ENCODE data around the gene ERCC8. TPM values are rescaled to one million over a fixed set of nuclear protein-coding genes. Genes with fewer than 3 reads are reported as not detected.
"Not testable (repeated sequence)": the region's sequence is repeated elsewhere in the genome, so short reads cannot be mapped to it uniquely, and the experiment has no call there.

ERCC8 gene
- total RNA-seq: 10 to 100 TPM; 13.0 to 14.5 TPM

DNA sequence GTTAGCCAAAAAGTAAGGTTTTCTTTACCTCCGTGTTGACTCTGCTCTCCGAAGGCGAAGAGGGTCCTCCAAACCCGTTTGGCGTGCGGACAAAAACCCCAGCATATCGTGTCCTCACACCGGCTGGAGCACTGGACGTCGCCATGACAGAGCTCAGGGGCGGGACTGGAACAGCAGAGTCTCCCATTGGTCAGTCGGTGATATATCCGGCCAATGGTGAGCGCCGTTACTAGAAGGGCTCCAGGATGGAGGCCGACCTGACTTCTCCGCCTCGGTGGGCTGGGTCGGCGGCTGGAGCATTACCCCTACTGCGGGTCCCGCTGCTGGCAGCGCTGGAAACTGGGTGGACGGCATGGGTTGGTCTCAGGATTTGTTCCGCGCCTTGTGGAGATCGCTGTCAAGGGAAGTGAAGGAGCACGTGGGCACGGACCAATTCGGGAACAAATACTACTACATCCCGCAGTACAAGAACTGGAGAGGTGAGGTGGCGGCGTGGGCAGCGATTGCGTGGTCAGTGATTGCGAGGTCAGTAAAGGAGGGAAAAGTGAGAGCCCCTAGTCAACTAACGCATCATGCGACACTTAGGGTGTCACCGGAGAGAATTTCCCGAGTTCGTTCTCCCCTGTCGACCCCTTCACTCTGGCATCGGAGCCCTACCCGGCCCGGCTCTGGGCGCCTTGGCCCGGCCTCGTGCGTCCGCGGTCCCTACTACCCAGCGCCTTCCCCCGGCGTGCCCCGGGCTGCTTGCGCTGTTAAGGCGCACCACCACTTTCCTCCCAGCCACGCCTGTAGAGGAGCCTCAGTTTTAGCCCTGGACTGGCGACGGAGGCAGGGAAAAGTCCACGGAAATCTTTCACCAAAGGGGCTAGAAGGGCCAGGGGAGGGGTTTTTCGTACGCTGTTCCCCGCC is at the start of gene ERCC8, which contains the start of gene NDUFAF2:
ERCC8 (minus strand) TSS at position 167 of the 909 bp plus-strand sequence; CDS start at position 105, 62 bp downstream.
NDUFAF2 (plus strand) TSS at position 302 of the 909 bp plus-strand sequence; CDS start at position 353, 51 bp downstream.
- ChIA-PET CTCF (no interaction called here), POLR2A (interaction anchor here (0.7 to 1.0 kb wide), 4 partner anchors 19 to 246 kb away, joined by 3 to 4 read pairs (median 3); partner anchors contain the start of gene DEPDC1B)

- ChIA-PET POLR2A (no interaction called here), CTCF (no interaction called here)
Observed at GRCh38 chr5:60993875-60994571, 49.2 kb upstream of the ERCC8 start.

DNA sequence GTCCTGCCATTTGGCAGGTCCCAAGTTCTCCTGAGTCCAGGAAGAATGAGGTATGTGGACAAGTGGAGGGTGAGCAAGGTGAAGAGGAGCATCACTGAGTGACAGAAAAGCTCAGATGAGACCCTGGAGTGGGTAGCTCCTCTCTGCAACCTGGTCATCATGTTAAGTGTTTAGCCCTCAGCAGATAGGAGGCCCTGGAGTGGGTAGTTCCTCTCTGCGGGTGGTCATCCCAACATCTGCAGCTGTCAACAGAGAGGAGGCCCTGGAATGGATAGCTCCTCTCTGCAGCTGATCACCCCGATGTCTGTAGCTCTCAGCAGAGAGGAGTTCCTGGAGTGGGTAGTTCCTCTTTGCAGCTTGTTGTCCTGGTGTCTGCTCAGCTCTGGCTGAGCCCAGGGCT is 48.6 kb upstream of the ERCC8 start:
- ChIA-PET CTCF (no interaction called here), POLR2A (no interaction called here)

DNA sequence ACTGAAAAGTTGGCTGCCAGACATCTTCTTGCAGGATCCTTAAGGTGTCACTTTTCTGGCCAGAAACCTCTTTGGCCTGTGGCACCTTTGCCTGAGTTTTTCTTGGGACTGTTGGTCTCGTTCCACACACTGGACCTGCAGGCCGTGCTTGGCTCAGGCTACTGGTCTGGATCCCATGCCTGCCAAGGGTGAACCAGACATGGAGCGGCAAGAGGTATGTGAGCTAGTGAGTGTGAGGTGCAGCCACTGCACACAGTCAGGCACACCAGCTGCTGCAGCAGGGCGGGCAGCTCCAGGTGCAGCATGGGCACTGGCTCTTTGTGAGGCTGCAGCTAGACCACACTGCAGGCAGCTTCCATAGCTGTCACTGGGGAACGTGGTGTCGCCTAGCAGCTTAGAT is 48.0 kb upstream of the ERCC8 start:
- CTCF ChIA-PET: no interaction called here
- POLR2A ChIA-PET: no interaction called here

DNA sequence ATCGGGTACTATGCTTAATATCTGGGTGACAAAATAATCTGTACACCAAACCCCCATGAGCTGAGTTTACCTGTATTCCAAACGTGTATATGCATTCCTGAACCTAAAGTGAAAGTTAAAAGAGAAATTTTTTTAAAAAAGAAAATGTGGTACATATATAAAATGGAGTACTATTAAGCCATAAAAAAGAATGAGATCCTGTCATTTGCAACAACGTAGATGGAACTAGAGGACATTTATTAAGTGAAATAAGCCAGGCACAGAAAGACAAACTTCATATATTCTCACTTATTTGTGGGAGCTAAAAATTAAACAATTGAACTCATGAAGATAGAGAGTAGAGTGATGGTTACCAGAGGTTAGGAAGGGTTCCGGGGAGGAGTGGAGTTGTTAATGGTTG is 44.9 kb upstream of the ERCC8 start:
- ChIA-PET POLR2A (no interaction called here), CTCF (no interaction called here)

DNA sequence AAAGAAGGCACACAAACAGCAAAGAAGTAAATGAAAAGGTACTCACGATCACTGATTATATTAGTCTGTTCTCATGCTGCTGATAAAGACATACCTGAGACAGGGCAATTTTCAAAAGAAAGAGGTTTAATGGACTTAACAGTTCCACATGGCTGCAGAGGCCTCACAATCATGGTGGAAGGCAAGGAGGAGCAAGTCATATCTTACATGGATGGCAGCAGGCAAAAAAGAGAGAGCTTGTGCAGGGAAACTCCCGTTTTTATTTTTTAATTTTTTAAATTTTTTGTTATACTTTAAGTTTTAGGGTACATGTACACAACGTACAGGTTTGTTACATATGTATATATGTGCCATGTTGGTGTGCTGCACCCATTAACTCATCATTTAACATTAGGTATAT is 37.3 kb upstream of the ERCC8 start:
- POLR2A ChIA-PET, CTCF ChIA-PET: not testable (repeated sequence)

DNA sequence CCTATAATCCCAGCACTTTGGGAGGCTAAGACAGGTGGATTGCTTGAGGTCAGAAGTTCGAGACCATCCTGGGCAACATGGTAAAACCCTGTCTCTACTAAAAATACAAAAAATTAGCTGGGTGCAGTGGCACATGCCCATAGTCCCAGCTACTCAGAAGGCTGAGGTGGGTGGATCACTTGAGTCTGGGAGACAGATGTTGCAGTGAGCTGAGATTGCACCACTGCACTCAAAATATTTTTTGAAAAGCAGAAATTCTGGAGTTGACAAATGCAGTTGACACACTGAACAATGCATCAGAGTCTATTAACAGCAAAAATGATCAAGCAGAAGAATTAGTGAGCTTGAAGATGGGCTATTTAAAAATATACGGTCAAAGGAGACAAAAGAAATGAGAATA is 35.6 kb upstream of the ERCC8 start:
- POLR2A ChIA-PET: no interaction called here
- CTCF ChIA-PET: interaction anchor here (0.6 kb wide), 1 partner anchor 674 kb away, joined by 3 read pairs; no protein-coding TSS in a partner anchor

DNA sequence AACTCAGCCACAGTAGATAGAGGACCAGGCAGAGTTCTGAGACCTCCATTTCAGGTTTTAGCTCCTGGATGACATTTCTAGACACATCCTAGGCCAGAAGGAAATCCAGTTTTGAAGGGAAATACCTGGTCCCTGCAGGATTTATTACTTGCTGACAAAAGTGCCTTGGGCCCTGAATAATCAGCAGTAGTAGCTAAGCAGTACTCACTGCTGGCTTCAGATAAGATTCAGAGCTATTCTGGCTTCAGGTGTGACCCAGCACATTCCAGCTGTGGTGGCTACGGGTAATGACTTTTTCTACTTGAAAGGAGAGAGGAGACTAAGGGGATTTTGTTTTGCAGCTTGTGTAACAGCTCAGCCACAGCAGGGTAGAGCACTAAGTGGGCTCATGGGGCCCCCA is 34.1 kb upstream of the ERCC8 start:
- POLR2A ChIA-PET: no interaction called here
- CTCF ChIA-PET: no interaction called here

DNA sequence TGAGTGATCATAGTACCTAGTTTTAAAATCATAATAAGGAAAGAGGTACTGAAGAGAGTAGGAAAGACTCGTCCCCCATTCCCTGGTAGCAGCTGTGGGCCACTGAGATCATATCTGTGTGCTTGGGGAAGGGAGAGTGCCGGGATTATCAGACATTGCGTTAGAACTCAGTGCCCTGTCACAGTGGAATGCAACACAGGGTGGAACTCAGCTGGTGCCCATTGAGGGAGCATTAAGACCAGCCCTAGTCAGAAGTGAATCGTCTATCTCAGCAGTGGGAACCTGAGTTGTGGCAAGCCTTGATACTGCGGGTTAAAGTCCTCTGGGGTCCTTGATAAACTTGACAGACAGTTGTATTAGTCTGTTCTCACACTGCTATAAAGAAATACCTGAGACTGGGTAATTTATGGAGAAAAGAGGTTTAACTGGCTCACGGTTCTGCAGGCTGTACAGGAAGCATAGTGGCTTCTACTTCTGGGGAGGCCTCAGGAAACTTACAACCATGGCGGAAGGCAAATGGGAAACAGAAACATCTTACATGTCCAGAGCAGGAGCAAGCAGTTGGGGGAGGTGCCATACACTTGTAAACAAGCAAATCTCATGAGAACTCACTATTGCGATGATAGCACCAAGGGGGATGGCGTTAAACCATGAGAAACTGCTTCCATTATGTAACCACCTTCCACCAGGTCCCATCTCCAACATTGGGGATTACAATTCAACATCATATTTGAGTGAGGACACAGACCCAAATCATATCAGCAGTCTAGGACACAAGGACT is 33.3 kb upstream of the ERCC8 start:
- CTCF ChIA-PET: no interaction called here
- POLR2A ChIA-PET: no interaction called here

- ChIA-PET POLR2A (no interaction called here), CTCF (interaction anchor here (0.7 kb wide), 2 partner anchors 37 to 60 kb away, joined by 3 read pairs; no protein-coding TSS in a partner anchor)
Observed at GRCh38 chr5:60972231-60972630, 27.4 kb upstream of the ERCC8 start.

DNA sequence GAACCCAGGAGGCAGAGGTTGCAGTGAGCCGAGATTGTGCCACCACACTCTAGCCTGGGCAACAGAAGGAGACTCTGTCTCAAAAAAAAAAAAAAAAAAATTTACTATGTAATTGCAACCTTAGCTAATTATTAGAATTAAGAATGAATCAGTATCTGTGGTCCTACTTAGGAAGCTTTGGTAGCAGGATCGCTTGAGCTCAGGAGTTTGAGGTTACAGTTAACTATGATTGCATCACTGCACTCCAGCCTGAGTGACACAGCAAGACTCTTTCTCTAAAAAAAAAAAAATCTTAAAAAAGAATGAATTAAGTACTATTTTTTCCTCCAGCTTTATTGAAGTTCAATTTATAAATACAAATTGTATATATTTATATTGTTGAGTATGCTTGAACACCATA is 16.8 kb upstream of the ERCC8 start:
- POLR2A ChIA-PET: no interaction called here
- CTCF ChIA-PET: interaction anchor here (0.7 kb wide), 1 partner anchor 633 kb away, joined by 3 read pairs; no protein-coding TSS in a partner anchor

DNA sequence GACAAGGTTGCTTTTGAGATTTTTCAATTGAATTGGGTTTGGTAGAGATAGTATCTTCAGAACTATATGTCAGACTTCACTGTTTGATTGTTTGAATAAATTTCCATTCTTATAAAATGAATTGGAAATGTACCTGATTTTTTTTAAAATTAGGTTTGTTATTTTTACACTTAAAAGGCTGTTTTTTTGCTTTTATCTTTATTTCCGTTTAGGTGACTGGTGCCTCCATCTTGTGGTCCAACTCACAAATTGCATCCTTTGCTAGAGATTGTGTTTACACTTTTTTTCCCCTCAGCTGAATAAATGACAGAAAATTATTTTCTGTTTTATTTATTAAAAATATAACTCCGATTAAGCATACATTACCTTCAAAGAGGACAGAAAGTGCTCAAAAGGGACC is 15.7 kb upstream of the ERCC8 start:
- ChIA-PET CTCF (no interaction called here), POLR2A (no interaction called here)

- POLR2A ChIA-PET: no interaction called here
- CTCF ChIA-PET: no interaction called here
Observed at GRCh38 chr5:60959156-60959555, 14.3 kb upstream of the ERCC8 start.

GRCh38 chr5:60958712-60959111 is 13.8 kb upstream of the ERCC8 start:
- POLR2A ChIA-PET: no interaction called here

DNA sequence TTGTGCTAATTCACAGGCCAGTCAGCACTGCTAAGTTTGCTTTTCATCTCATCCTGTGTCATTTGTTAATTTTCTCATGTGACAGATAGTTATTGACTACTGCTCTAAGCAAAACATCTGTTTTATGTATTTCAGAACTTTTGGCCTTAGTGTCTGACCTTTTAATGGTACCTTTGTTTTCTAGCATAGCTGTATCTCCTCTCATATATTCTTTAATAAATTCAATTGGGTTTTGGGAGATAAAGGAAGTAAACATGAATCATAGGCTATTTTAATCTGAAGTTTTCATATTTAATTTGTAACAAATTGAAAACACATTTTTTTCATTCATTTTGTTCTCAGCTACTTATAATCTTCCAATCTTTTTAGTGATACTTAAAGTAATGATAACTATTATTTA is 13.2 kb upstream of the ERCC8 start:
- POLR2A ChIA-PET: no interaction called here
- CTCF ChIA-PET: interaction anchor here (0.9 kb wide), 1 partner anchor 701 kb away, joined by 4 read pairs; no protein-coding TSS in a partner anchor

More at GRCh38 chr5:60958712-60959111, 13.8 kb upstream of the ERCC8 start:
- CTCF ChIA-PET: no interaction called here

DNA sequence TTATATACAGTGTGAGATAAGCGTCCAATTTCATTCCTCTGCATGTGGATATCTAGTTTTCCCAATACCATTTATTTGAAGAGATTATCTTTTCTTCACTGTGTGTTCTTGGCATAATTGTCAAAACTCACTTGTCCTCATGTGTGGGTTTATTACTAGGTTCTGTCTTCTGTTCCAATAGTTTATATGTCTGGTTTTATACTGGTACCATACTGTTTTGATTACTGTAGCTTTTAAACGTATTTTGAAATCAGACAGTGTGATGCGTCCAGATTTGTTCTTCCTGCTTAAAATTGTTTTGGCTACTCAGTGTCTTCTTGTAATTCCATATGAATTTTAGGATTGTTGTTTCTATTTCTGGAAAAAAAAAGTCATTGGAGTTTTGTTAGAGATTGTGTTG is 10.4 kb upstream of the ERCC8 start:
- ChIA-PET POLR2A (no interaction called here), CTCF (no interaction called here)

GRCh38 chr5:60948738-60949137 is 3.9 kb upstream of the ERCC8 start:
- ChIA-PET POLR2A (no interaction called here), CTCF (no interaction called here)

GRCh38 chr5:60945813-60946187 is 930 bp upstream of the ERCC8 start:
- ChIA-PET POLR2A (interaction anchor here (1.0 kb wide), 1 partner anchor 246 kb away, joined by 3 read pairs; the partner anchor contains the start of gene DEPDC1B), CTCF (interaction anchor here (0.6 kb wide), 1 partner anchor 676 kb away, joined by 3 read pairs; no protein-coding TSS in a partner anchor)

- CTCF ChIA-PET: no interaction called here
- POLR2A ChIA-PET: no interaction called here
Observed at GRCh38 chr5:60943624-60944023, 1.2 kb downstream of the ERCC8 start.

DNA sequence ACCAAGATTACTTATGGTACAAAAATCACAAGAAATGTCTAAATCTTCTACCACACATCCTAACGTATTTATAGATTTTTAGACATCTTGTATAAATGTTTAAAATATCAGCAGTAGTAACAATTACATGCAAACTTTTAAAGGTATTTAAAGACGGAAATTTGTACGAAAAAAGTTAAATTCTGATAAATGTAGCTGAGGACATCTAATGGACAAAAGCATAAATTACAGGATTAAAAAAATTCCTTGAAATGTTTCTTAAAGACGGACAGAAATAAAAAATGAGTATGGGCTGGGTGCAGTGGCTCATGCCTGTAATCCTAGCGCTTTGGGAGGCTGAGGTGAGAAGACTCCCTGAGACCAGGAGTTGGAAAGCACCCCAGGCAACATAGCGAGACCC is 15.8 kb downstream of the ERCC8 start:
- CTCF ChIA-PET: interaction anchor here (0.8 kb wide), 1 partner anchor 251 kb away, joined by 3 read pairs; no protein-coding TSS in a partner anchor
- POLR2A ChIA-PET: no interaction called here

Data from activated CD8-positive, alpha-beta memory T cell treated with anti-CD3 and anti-CD28 coated beads for 36 hours (primary cell).